Measurements from ENCODE around the gene SYNE2. TPM values are rescaled to one million over a fixed set of nuclear protein-coding genes. Genes with fewer than 3 reads are reported as not detected.

SYNE2 gene
- total RNA-seq, 1 donor from 2014 or later, result 105 TPM

- no peak overlapping the region for H3K4me3 Mint-ChIP-seq
- no peak overlapping the region for H2AFZ ChIP-seq (replicated peaks)
- no peaks in the 10 kb centered on the region for H3K79me2 ChIP-seq (ENCODE audit: low read depth)
- H3K27me3 Mint-ChIP-seq (ENCODE audit: insufficient read depth, low read depth), result no peaks in the 10 kb centered on the region
- no peaks in the 10 kb centered on the region for H3K9me3 Mint-ChIP-seq
- peaks cover 7% of the 10 kb centered on the region for H3K36me3 ChIP-seq
- no peak for DNase-seq (ENCODE audit: low spot score)
- peak overlapping the region; percentile 29 for H3K27ac ChIP-seq
- no peaks in the 10 kb centered on the region for H3K9me3 ChIP-seq (ENCODE audit: low read depth)
- no peak overlapping the region for H3K4me3 ChIP-seq
- no peak overlapping the region for H3K27ac Mint-ChIP-seq
- no peaks in the 10 kb centered on the region for H4K20me1 ChIP-seq (ENCODE audit: low read depth)
- no peaks in the 10 kb centered on the region for H3F3A ChIP-seq (ENCODE audit: low read depth)
- no peaks in the 10 kb centered on the region for H3K4me1 ChIP-seq
- H3K27me3 ChIP-seq, result no peaks in the 10 kb centered on the region
- H3K9ac ChIP-seq, result no peak overlapping the region
- TF ChIP-seq EZH2 (IDR thresholded peaks at IDR 0.05), result no peak
- TF ChIP-seq, protein P1, sequence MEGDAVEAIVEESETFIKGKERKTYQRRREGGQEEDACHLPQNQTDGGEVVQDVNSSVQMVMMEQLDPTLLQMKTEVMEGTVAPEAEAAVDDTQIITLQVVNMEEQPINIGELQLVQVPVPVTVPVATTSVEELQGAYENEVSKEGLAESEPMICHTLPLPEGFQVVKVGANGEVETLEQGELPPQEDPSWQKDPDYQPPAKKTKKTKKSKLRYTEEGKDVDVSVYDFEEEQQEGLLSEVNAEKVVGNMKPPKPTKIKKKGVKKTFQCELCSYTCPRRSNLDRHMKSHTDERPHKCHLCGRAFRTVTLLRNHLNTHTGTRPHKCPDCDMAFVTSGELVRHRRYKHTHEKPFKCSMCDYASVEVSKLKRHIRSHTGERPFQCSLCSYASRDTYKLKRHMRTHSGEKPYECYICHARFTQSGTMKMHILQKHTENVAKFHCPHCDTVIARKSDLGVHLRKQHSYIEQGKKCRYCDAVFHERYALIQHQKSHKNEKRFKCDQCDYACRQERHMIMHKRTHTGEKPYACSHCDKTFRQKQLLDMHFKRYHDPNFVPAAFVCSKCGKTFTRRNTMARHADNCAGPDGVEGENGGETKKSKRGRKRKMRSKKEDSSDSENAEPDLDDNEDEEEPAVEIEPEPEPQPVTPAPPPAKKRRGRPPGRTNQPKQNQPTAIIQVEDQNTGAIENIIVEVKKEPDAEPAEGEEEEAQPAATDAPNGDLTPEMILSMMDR (IDR thresholded peaks at IDR 0.05), result no peak
- no peak for TF ChIP-seq EZH2phosphoT487 (IDR thresholded peaks at IDR 0.05)
- no peaks in the 10 kb centered on the region for H3K4me1 Mint-ChIP-seq
- H3K36me3 Mint-ChIP-seq, result peaks cover 20% of the 10 kb centered on the region
- no peak overlapping the region for H3K4me2 ChIP-seq
These were observed 266.7 kb downstream of the SYNE2 start for GRCh38 chr14:64119500-64119899.

GRCh38 chr14:64119980-64120379 is 267.2 kb downstream of the SYNE2 start:
- Histone ChIP-seq H3K4me2 (no peak overlapping the region), H3K9ac (no peak overlapping the region), H3K79me2 (ENCODE audit: low read depth) (no peaks in the 10 kb centered on the region), H3K27ac (no peak overlapping the region), H3K36me3 (peaks cover 7% of the 10 kb centered on the region), H3K27me3 (no peaks in the 10 kb centered on the region), H2AFZ (replicated peaks) (no peak overlapping the region), H3K9me3 (ENCODE audit: low read depth) (no peaks in the 10 kb centered on the region), H3F3A (ENCODE audit: low read depth) (no peaks in the 10 kb centered on the region), H3K4me3 (no peak overlapping the region), H3K4me1 (no peaks in the 10 kb centered on the region), H4K20me1 (ENCODE audit: low read depth) (no peaks in the 10 kb centered on the region)
- no peaks in the 10 kb centered on the region for H3K9me3 Mint-ChIP-seq
- DNase-seq (ENCODE audit: low spot score), result no peak
- H3K4me3 Mint-ChIP-seq, result no peak overlapping the region
- no peak overlapping the region for H3K27ac Mint-ChIP-seq
- TF ChIP-seq EZH2 (IDR thresholded peaks at IDR 0.05) (no peak), EZH2phosphoT487 (IDR thresholded peaks at IDR 0.05) (no peak)
- H3K4me1 Mint-ChIP-seq, result no peaks in the 10 kb centered on the region
- H3K27me3 Mint-ChIP-seq (ENCODE audit: insufficient read depth, low read depth), result no peaks in the 10 kb centered on the region
- peaks cover 20% of the 10 kb centered on the region for H3K36me3 Mint-ChIP-seq

- Mint-ChIP-seq H3K27ac (no peak overlapping the region), H3K4me1 (no peaks in the 10 kb centered on the region), H3K4me3 (no peak overlapping the region), H3K9me3 (no peaks in the 10 kb centered on the region), H3K36me3 (peaks cover 31% of the 10 kb centered on the region), H3K27me3 (ENCODE audit: insufficient read depth, low read depth) (no peaks in the 10 kb centered on the region)
- Histone ChIP-seq H3K4me1 (no peaks in the 10 kb centered on the region), H3K27ac (no peak overlapping the region), H2AFZ (replicated peaks) (no peak overlapping the region), H3K79me2 (ENCODE audit: low read depth) (no peaks in the 10 kb centered on the region), H3F3A (ENCODE audit: low read depth) (no peaks in the 10 kb centered on the region), H3K4me3 (no peak overlapping the region), H3K9ac (no peak overlapping the region), H3K9me3 (ENCODE audit: low read depth) (no peaks in the 10 kb centered on the region), H3K4me2 (no peak overlapping the region), H4K20me1 (ENCODE audit: low read depth) (no peaks in the 10 kb centered on the region), H3K27me3 (no peaks in the 10 kb centered on the region), H3K36me3 (peaks cover 7% of the 10 kb centered on the region)
- TF ChIP-seq EZH2phosphoT487 (IDR thresholded peaks at IDR 0.05), result no peak
- TF ChIP-seq, protein P1 (IDR thresholded peaks at IDR 0.05), result no peak
- no peak for TF ChIP-seq EZH2 (IDR thresholded peaks at IDR 0.05)
- DNase-seq (ENCODE audit: low spot score), result no peak
These were observed 270.5 kb downstream of the SYNE2 start for GRCh38 chr14:64123241-64123822.

GRCh38 chr14:64125270-64125669 is 272.5 kb downstream of the SYNE2 start:
- Mint-ChIP-seq H3K4me1 (no peaks in the 10 kb centered on the region), H3K27me3 (ENCODE audit: insufficient read depth, low read depth) (no peaks in the 10 kb centered on the region), H3K9me3 (no peaks in the 10 kb centered on the region), H3K36me3 (peaks cover 32% of the 10 kb centered on the region), H3K27ac (no peak overlapping the region), H3K4me3 (no peak overlapping the region)
- no peaks in the 10 kb centered on the region for H4K20me1 ChIP-seq (ENCODE audit: low read depth)
- H2AFZ ChIP-seq (replicated peaks), result no peak overlapping the region
- H3K27ac ChIP-seq, result no peak overlapping the region
- no peaks in the 10 kb centered on the region for H3K79me2 ChIP-seq (ENCODE audit: low read depth)
- H3K4me1 ChIP-seq, result no peaks in the 10 kb centered on the region
- H3K4me2 ChIP-seq, result no peak overlapping the region
- no peak overlapping the region for H3K9ac ChIP-seq
- no peaks in the 10 kb centered on the region for H3K27me3 ChIP-seq
- no peak overlapping the region for H3K4me3 ChIP-seq
- peaks cover under 1% of the 10 kb centered on the region for H3K36me3 ChIP-seq
- TF ChIP-seq EZH2 (IDR thresholded peaks at IDR 0.05) (no peak), EZH2phosphoT487 (IDR thresholded peaks at IDR 0.05) (no peak)
- TF ChIP-seq, protein P1 (IDR thresholded peaks at IDR 0.05), result no peak
- no peaks in the 10 kb centered on the region for H3K9me3 ChIP-seq (ENCODE audit: low read depth)
- DNase-seq (ENCODE audit: low spot score), result no peak
- H3F3A ChIP-seq (ENCODE audit: low read depth), result no peaks in the 10 kb centered on the region

Measured in neural progenitor cell (in vitro differentiated cells).